Stimulated activated CD4-positive, alpha-beta T cell treated with anti-CD3 and anti-CD28 coated beads, Interleukin-1b, Interleukin-23, amount 100 ng/mL, for 48 hours (primary cell): ENCODE measurements around the gene KCNK3.

Experiments used
- DNase-seq: peaks from one replicate; pipeline ENCODE4 v3.0.0-alpha.2; 2020

KCNK3 gene

GRCh38 chr2:26668041-26668440, 24.5 kb upstream of the KCNK3 start:
- DNase-seq, result no peak

DNA sequence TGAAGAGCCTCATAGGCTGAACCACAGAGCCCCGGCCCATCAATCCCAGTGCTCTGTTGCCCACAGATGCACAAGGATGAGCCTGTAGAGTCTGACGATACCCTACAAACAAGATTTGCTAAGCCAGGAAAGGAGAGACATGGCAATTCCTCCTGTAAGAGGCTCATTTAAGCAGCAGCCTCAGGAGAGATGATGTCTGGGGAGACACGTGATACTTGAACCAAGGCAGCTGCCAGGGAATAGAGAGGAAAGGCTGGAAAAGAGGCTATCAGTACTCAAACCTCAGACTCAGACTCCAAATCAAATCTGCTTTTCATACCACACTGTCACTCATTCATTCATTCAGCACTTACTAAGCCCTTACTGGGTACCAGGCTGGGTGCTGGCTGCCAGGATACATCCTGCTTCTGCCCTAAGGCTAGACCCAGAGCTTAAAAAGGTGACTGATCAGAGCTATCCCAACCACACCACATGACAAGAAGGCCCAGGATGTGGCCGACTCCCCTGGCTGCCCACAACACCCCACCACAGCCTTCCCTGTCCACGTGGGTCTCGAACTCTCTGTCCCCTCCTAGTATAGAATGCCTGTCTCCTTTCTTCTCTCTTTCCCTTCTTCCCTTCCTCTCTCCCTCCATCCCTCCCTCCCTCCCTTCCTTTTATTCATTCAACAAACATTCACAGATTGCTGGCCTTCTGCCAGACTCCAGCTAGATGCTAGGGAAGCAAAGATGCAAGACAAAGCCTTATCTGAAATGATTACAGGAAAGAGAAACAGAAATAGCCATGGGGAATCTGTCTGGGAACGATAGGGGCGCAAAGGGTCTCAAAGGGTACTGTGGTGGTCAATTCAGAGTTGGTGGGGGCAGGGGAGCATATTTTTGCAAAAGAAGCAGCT, 23.4 kb upstream of the KCNK3 start:
- DNase-seq, result no peak

DNA sequence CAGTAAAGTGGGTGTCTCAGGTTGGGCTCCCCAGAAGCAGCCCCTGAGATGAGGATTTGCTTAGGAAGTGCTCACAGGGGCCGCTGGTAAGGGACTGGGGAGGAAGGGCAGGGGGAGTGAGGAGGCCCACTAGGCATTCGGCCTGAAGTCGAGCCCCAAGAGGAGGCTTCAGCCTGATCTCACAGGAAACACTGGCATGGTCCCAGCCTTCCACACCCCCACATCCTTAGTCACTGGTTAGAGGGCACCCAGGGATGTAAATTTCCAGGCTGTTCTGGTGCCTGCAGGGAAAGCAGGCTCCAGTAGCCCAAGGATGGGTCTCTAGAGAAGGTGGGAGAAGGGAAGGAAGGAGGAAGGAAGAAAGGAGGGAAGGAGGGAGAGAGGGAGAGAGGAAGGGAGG, 22.4 kb upstream of the KCNK3 start:
- DNase-seq, result no peak

DNA sequence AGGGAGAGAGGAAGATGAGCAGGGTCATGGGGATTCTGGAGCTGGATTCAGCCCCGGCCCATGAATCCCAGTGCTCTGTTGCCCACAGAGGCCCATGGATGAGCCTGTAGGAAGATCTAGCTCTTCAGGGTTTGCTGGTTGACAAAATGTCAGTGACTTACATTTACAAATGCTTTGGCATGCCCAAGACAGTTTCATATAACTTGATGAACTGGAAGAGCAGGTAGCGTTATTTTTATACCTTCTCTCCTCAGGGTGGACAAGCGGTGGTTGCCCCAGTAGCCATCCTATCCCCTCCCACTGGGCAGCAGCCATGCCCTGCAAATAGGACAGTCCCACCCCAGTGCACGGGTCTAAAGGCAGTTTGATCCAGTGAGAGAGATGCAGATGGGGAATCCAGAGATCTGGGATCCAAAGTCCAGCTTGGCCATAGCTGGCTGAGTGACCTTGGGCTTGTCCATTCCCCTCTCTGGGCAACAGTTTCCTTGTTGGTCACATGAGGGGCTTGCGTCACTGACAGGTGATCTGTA, 21.5 kb upstream of the KCNK3 start:
- DNase-seq, result no peak

- DNase-seq, result no peak
These were observed 20.8 kb upstream of the KCNK3 start for GRCh38 chr2:26671691-26672090.

DNA sequence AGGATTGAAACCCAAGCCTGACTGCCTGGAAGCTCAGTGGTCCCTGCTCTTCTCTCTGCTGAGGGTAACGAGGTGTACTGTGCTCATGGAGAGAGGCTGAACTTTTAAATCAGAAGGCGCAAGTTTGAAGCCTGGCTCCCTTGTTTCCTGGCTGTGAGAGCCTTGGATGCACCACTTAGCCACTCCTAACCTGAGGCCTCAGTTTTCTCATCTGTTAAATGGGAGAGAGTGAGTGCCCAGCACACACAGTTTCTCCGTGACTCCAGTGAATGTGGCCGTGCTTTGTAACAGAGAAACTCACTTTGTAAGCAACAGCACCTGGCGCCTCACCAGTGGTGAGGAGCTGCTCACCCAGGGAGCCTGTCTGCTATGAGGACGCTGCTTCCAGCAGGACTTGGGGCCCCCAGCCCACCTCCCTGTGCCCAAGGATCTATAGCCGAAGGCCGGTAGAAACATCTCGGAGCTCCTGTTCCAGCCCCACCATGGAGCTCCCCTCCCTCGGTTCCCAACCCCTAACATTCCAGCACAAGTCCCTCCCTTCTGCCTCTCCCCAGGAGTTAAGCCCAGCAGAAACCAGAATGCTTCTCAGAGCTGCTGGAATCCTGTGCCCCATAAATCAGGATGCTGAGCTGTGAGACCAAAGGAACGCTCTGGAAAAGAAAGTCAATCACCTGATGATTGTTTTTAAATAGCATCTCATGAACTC, 20.3 kb upstream of the KCNK3 start:
- no peak for DNase-seq

GRCh38 chr2:26672818-26673393, 19.6 kb upstream of the KCNK3 start:
- no peak for DNase-seq

- no peak for DNase-seq
These were observed 18.3 kb upstream of the KCNK3 start for GRCh38 chr2:26674002-26674751.

- no peak for DNase-seq
These were observed 17.8 kb upstream of the KCNK3 start for GRCh38 chr2:26674771-26675170.

DNA sequence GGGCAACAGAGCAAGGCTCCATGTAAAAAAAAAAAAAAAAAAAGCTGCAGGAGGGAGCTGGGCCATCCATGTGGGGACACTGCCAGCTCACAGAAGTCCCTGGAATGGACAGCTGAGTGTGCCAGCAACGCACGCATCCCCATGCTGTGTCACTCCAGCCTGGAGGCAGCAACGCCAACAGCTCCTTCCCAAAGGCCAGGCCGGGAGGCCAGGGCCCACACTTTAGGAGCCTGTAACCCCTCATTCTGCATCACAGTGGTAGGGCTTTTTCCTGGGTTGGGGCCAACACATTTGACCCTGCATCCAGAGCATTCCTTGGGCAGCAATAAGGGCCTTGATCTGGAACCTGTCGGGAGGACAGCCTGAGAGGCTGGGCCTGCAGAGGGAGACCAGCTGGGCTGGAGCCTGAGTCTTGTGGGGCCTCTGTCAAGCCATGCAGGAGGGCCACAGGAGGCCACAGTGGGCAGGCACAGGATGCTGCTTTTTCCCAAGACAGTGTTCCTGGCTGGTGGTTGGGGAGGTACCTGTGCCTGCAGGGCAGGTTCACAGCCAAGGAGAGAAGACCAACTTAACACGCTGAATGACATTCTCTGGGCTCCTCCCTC, 16.8 kb upstream of the KCNK3 start:
- no peak for DNase-seq

DNA sequence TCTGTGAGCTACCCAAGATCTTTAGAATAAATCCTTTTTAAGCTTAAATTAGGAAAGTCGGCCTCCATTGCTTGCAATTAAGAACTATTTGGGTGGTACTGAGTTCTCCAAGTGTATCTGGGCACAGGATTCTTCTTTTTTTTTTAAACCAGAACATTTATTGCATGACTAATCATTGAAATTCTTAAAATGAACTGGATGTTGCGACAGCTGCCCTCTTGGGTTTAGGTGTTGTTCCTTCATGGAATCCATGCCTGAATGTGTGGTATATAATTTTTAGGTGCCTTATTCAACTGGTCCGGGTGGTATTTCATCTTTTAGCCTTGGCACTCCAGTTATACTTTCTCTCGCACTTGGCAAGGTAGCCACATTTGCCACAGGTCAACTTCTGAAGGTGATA, 14.5 kb upstream of the KCNK3 start:
- DNase-seq, result no peak

DNA sequence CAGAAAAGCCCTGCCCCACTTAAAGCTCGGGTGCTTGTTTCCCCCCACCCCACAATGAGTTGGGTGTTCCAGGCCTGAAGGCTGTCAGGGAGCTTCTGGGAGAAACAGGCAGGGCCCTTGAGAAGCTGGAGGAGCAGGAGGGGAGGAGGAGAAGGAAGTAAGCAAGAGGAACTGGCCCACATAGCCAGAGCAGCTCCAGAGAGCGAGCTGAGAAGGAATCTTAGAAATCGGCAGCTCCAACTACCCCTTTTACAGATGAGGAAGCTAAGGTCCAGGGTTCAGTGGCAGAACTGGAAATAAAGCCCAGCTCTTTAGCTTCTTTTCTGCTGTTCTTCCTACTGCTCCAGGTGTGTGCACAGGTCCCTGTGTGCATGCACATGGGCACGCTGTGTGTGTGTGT, 12.7 kb upstream of the KCNK3 start:
- DNase-seq, result no peak

GRCh38 chr2:26681656-26682055, 10.9 kb upstream of the KCNK3 start:
- DNase-seq, result no peak

DNA sequence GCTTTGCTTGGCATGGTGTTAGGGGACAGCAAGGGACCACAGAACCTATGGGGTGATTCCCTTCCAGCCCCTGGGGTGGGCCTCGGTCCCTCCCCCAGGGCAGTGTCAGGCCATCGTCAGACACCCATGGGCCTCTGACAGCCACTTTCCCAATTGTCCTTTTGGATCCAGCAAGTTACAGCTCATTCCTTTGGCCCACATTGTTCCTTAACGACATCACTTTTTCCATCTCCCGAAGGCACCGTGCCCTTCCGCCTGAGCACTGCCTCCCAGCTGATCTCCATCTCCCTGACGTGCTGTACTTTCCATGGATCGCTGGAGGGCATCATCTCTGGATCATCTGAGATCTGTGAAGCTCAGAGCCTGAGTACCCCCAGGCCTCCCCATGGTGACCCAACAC, 10.4 kb upstream of the KCNK3 start:
- no peak for DNase-seq

DNA sequence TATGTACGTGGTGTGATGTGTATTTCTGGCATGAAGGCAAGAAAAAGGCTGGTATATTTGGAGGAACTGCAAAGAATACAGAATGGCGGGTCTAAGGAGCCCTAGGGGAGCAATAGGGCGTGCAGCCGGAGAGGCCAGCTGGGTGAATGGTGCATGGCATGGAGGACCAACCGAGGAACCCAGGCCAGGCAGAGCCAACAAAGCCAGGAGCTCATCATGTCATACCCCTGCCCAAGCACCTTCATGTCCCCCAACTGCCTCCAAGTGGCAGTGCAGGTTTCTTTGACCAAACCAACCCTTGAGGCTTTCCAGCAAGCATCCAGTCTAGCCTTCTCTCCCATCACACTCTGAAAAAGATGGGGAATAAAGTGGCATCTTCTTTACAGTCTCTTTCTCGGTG, 8.9 kb upstream of the KCNK3 start:
- DNase-seq, result no peak

- DNase-seq, result no peak
These were observed 7.2 kb upstream of the KCNK3 start for GRCh38 chr2:26685341-26685740.

DNA sequence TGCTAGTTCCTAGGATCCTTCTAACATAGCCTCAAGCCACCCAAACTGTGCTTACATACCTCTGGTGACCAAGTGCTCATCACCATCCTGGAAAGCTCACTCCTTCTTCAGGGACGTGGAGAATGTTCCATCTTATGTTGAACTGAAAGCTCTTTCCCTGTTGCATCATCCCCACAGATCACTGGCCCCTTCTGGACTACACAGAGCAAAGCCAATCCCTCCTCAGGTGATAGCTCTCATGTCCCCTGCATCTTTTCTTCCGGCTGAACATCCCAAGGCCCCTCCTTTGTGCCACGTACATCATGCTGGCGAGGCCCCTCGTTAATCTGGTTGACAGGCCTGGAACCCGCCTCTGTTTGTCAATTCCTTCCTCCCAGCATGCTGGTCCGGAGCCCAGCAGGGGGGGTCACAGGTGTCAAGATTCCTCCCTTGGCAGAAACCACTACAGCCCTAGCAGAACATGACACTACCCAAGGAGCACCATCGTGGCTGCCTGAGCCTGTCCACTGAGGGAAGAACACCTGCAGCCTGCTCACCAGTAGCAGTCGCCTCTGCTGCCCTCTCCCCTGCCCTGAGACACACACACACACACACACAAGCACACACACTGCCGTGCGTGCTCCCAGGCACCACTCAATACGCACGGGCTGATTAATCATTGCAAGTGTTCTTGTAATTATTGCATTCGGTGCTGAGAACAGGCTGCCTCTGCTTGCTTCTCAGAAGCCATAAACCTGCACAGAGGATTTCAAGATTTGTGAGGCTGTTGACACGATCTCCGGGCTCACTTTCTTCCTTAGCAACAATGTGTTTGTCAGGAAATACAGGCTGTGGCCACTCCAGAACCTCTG, 6.3 kb upstream of the KCNK3 start:
- no peak for DNase-seq

- DNase-seq, result no peak
These were observed 5.2 kb upstream of the KCNK3 start for GRCh38 chr2:26687328-26687727.

- DNase-seq, result no peak
These were observed 4.7 kb upstream of the KCNK3 start for GRCh38 chr2:26687801-26688200.

GRCh38 chr2:26691161-26691560, 1.4 kb upstream of the KCNK3 start:
- DNase-seq, result no peak

DNA sequence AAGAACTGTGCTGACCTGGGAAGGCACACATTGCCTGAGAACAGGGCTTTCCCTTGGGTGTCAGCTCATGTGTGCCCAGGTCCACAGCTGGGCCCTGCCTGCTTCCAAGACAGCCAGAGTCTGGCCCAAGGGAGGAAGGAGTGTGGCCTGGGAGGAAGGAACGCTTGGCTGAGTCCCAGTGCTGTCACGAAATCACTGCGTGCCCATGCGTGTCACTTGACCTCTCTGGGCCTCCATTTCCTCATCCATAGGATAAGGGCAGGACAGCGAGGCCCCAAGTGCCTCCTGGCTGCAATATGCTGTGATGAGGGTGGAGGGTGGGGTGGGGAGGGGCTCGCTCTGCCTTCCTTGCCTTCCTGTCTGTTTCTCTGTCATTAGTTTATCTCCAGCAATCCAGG, 642 bp upstream of the KCNK3 start:
- DNase-seq, result no peak
